ENCODE measurements around the gene ID3.

Gene ID3

GRCh38 chr1:23564529-23565122 is 5.3 kb upstream of the ID3 start:
- POLR2A ChIA-PET = interaction anchor here (0.6 kb wide), 1 partner anchor 12 kb away, joined by 3 read pairs; no protein-coding TSS in a partner anchor
- H3K27ac ChIP-seq (ENCODE audit: insufficient read depth in 1 of 2, low read depth in 1 of 2, low read length in 2 of 2, poor library complexity in 1 of 2, severe bottlenecking in 2 of 2) = no peak overlapping the region
- no peaks in the 10 kb centered on the region for H3K9me3 ChIP-seq (ENCODE audit: control extremely low read depth in 1 of 5, control insufficient read depth in 4 of 5, insufficient read depth in 2 of 5, low read depth in 1 of 5, low read length in 4 of 5)
- 93% methylated on average over 3 of the region's 10 CpGs for WGBS (ENCODE audit: insufficient coverage)
- H3K27me3 ChIP-seq (replicated peaks in 2 of 5; ENCODE audit: control insufficient read depth in 4 of 5, insufficient read depth in 5 of 5, low read length in 4 of 5) = peaks cover 0 to 94% (median 38%) of the 10 kb centered on the region in 5 experiments
- no peaks in the 10 kb centered on the region for H3K36me3 ChIP-seq (ENCODE audit: control insufficient read depth in 4 of 4, insufficient read depth in 4 of 4, low read length in 3 of 4)
- peaks cover 7 to 46% (median 34%) of the 10 kb centered on the region in 4 experiments for H3K4me1 ChIP-seq (ENCODE audit: control extremely low read depth in 1 of 4, control insufficient read depth in 4 of 4, insufficient read depth in 4 of 4, low read length in 3 of 4)
- DNase-seq = no peak
- CTCF ChIA-PET = interaction anchor here (1.2 to 1.6 kb wide), 2 partner anchors 9 to 12 kb away, joined by 6 to 7 read pairs; no protein-coding TSS in a partner anchor
- no peak overlapping the region for H3K4me3 ChIP-seq (ENCODE audit: control insufficient read depth in 1 of 7, extremely low read depth in 1 of 7, insufficient read depth in 4 of 7, low read depth in 2 of 7, low read length in 6 of 7)

GRCh38 chr1:23563755-23564374 is 4.6 kb upstream of the ID3 start:
- WGBS (ENCODE audit: insufficient coverage) = 94% methylated on average over 3 of the region's 3 CpGs
- peaks cover 7 to 52% (median 40%) of the 10 kb centered on the region in 4 experiments for H3K4me1 ChIP-seq (ENCODE audit: control extremely low read depth in 1 of 4, control insufficient read depth in 4 of 4, insufficient read depth in 4 of 4, low read length in 3 of 4)
- H3K4me3 ChIP-seq (ENCODE audit: control insufficient read depth in 1 of 7, extremely low read depth in 1 of 7, insufficient read depth in 4 of 7, low read depth in 2 of 7, low read length in 6 of 7) = no peak overlapping the region
- H3K36me3 ChIP-seq (ENCODE audit: control insufficient read depth in 4 of 4, insufficient read depth in 4 of 4, low read length in 3 of 4) = no peaks in the 10 kb centered on the region
- no peaks in the 10 kb centered on the region for H3K9me3 ChIP-seq (ENCODE audit: control extremely low read depth in 1 of 5, control insufficient read depth in 4 of 5, insufficient read depth in 2 of 5, low read depth in 1 of 5, low read length in 4 of 5)
- no peak for DNase-seq
- ChIA-PET CTCF (interaction anchor here (1.2 to 25.1 kb wide), 3 partner anchors 8 to 70 kb away, joined by 6 to 405 read pairs (median 7); no protein-coding TSS in a partner anchor), POLR2A (interaction anchor here (0.6 kb wide), 1 partner anchor 11 kb away, joined by 3 read pairs; no protein-coding TSS in a partner anchor)
- H3K27me3 ChIP-seq (replicated peaks in 2 of 5; ENCODE audit: control insufficient read depth in 4 of 5, insufficient read depth in 5 of 5, low read length in 4 of 5) = peaks cover 0 to 91% (median 31%) of the 10 kb centered on the region in 5 experiments
- no peak overlapping the region for H3K27ac ChIP-seq (ENCODE audit: insufficient read depth in 1 of 2, low read depth in 1 of 2, low read length in 2 of 2, poor library complexity in 1 of 2, severe bottlenecking in 2 of 2)

DNA sequence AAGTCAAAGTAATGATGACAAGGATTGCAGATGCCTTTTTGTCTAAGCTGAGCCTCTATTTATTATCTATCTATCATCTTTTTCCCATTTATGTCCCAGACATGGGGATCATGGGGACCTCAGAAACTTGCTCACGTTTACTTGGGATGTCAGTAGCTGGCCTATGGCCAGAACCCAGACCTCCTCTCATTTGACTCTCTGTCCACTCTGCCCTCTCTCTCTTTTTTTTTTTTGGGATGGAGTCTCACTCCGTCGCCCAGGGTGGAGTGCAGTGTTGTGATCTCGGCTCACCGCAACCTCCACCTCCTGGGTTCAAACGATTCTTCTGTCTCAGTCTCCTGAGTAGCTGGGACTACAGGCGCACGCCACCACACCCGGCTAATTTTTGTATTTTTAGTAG is 3.7 kb upstream of the ID3 start:
- WGBS (ENCODE audit: insufficient coverage) = 55% methylated on average over 1 of the region's 9 CpGs
- peaks cover 7 to 54% (median 43%) of the 10 kb centered on the region in 4 experiments for H3K4me1 ChIP-seq (ENCODE audit: control extremely low read depth in 1 of 4, control insufficient read depth in 4 of 4, insufficient read depth in 4 of 4, low read length in 3 of 4)
- no peak for DNase-seq
- no peak overlapping the region for H3K27ac ChIP-seq (ENCODE audit: insufficient read depth in 1 of 2, low read depth in 1 of 2, low read length in 2 of 2, poor library complexity in 1 of 2, severe bottlenecking in 2 of 2)
- ChIA-PET POLR2A (no interaction called here), CTCF (interaction anchor here (0.6 to 25.1 kb wide), 4 partner anchors 13 to 71 kb away, joined by 3 to 405 read pairs (median 4); no protein-coding TSS in a partner anchor)
- H3K36me3 ChIP-seq (ENCODE audit: control insufficient read depth in 4 of 4, insufficient read depth in 4 of 4, low read length in 3 of 4) = no peaks in the 10 kb centered on the region
- no peaks in the 10 kb centered on the region for H3K9me3 ChIP-seq (ENCODE audit: control extremely low read depth in 1 of 5, control insufficient read depth in 4 of 5, insufficient read depth in 2 of 5, low read depth in 1 of 5, low read length in 4 of 5)
- peaks cover 0 to 91% (median 30%) of the 10 kb centered on the region in 5 experiments for H3K27me3 ChIP-seq (replicated peaks in 2 of 5; ENCODE audit: control insufficient read depth in 4 of 5, insufficient read depth in 5 of 5, low read length in 4 of 5)
- H3K4me3 ChIP-seq (ENCODE audit: control insufficient read depth in 1 of 7, extremely low read depth in 1 of 7, insufficient read depth in 4 of 7, low read depth in 2 of 7, low read length in 6 of 7) = no peak overlapping the region

GRCh38 chr1:23562137-23562876 is 3.0 kb upstream of the ID3 start:
- CTCF ChIA-PET = interaction anchor here (0.5 to 25.1 kb wide), 5 partner anchors 13 to 71 kb away, joined by 3 to 405 read pairs (median 3); no protein-coding TSS in a partner anchor
- DNase-seq = peak; percentile 84 to 97 (median 90)
- peaks cover 7 to 51% (median 41%) of the 10 kb centered on the region in 4 experiments for H3K4me1 ChIP-seq (ENCODE audit: control extremely low read depth in 1 of 4, control insufficient read depth in 4 of 4, insufficient read depth in 4 of 4, low read length in 3 of 4)

DNA sequence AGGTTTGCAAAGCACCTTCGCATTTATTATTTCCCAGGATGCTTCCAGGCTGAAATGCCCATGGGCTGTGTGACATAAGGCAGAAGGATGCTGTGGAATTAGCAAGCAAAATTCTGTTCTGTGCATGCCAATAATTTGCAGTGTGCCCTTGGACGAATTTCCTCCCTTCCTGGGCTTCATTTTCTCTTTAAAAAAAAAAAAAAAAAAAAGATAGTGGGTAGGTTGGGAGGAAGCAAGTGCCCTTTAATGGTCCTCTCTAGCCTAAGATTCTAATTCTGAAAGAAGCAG is 2.5 kb upstream of the ID3 start:
- peaks cover 0 to 92% (median 35%) of the 10 kb centered on the region in 5 experiments for H3K27me3 ChIP-seq (replicated peaks in 2 of 5; ENCODE audit: control insufficient read depth in 4 of 5, insufficient read depth in 5 of 5, low read length in 4 of 5)
- peak overlapping the region; percentile 6 to 69 for H3K27ac ChIP-seq (ENCODE audit: insufficient read depth in 1 of 2, low read depth in 1 of 2, low read length in 2 of 2, poor library complexity in 1 of 2, severe bottlenecking in 2 of 2)
- H3K4me3 ChIP-seq (ENCODE audit: control insufficient read depth in 1 of 7, extremely low read depth in 1 of 7, insufficient read depth in 4 of 7, low read depth in 2 of 7, low read length in 6 of 7) = no peak overlapping the region
- no CpG with 5 or more reads among the region's 2 CpGs for WGBS (ENCODE audit: insufficient coverage)
- DNase-seq = no peak
- ChIA-PET CTCF (interaction anchor here (0.5 to 25.1 kb wide), 3 partner anchors 18 to 72 kb away, joined by 3 to 405 read pairs (median 4); no protein-coding TSS in a partner anchor), POLR2A (no interaction called here)
- H3K36me3 ChIP-seq (ENCODE audit: control insufficient read depth in 4 of 4, insufficient read depth in 4 of 4, low read length in 3 of 4) = no peaks in the 10 kb centered on the region
- H3K9me3 ChIP-seq (ENCODE audit: control extremely low read depth in 1 of 5, control insufficient read depth in 4 of 5, insufficient read depth in 2 of 5, low read depth in 1 of 5, low read length in 4 of 5) = no peaks in the 10 kb centered on the region
- H3K4me1 ChIP-seq (ENCODE audit: control extremely low read depth in 1 of 4, control insufficient read depth in 4 of 4, insufficient read depth in 4 of 4, low read length in 3 of 4) = peaks cover 7 to 46% (median 39%) of the 10 kb centered on the region in 4 experiments

More at GRCh38 chr1:23562137-23562876, 3.0 kb upstream of the ID3 start:
- no peaks in the 10 kb centered on the region for H3K36me3 ChIP-seq (ENCODE audit: control insufficient read depth in 4 of 4, insufficient read depth in 4 of 4, low read length in 3 of 4)
- H3K4me3 ChIP-seq (ENCODE audit: control insufficient read depth in 1 of 7, extremely low read depth in 1 of 7, insufficient read depth in 4 of 7, low read depth in 2 of 7, low read length in 6 of 7) = no peak overlapping the region
- 4% methylated on average over 11 of the region's 19 CpGs for WGBS (ENCODE audit: insufficient coverage)
- POLR2A ChIA-PET = interaction anchor here (0.7 kb wide), 1 partner anchor 1671 kb away, joined by 3 read pairs; no protein-coding TSS in a partner anchor
- H3K9me3 ChIP-seq (ENCODE audit: control extremely low read depth in 1 of 5, control insufficient read depth in 4 of 5, insufficient read depth in 2 of 5, low read depth in 1 of 5, low read length in 4 of 5) = no peaks in the 10 kb centered on the region
- peak overlapping the region; percentile 6 to 69 for H3K27ac ChIP-seq (ENCODE audit: insufficient read depth in 1 of 2, low read depth in 1 of 2, low read length in 2 of 2, poor library complexity in 1 of 2, severe bottlenecking in 2 of 2)
- peaks cover 0 to 92% (median 33%) of the 10 kb centered on the region in 5 experiments for H3K27me3 ChIP-seq (replicated peaks in 2 of 5; ENCODE audit: control insufficient read depth in 4 of 5, insufficient read depth in 5 of 5, low read length in 4 of 5)

GRCh38 chr1:23561076-23561812 is 1.9 kb upstream of the ID3 start:
- ChIA-PET POLR2A (no interaction called here), CTCF (interaction anchor here (0.5 to 25.1 kb wide), 3 partner anchors 17 to 72 kb away, joined by 3 to 405 read pairs (median 4); no protein-coding TSS in a partner anchor)
- Histone ChIP-seq H3K36me3 (ENCODE audit: control insufficient read depth in 4 of 4, insufficient read depth in 4 of 4, low read length in 3 of 4) (no peaks in the 10 kb centered on the region), H3K4me1 (ENCODE audit: control extremely low read depth in 1 of 4, control insufficient read depth in 4 of 4, insufficient read depth in 4 of 4, low read length in 3 of 4) (peaks cover 7 to 46% (median 39%) of the 10 kb centered on the region in 4 experiments), H3K9me3 (ENCODE audit: control extremely low read depth in 1 of 5, control insufficient read depth in 4 of 5, insufficient read depth in 2 of 5, low read depth in 1 of 5, low read length in 4 of 5) (no peaks in the 10 kb centered on the region), H3K4me3 (ENCODE audit: control insufficient read depth in 1 of 7, extremely low read depth in 1 of 7, insufficient read depth in 4 of 7, low read depth in 2 of 7, low read length in 6 of 7) (no peak overlapping the region), H3K27me3 (replicated peaks in 2 of 5; ENCODE audit: control insufficient read depth in 4 of 5, insufficient read depth in 5 of 5, low read length in 4 of 5) (peaks cover 0 to 92% (median 35%) of the 10 kb centered on the region in 5 experiments), H3K27ac (ENCODE audit: insufficient read depth in 1 of 2, low read depth in 1 of 2, low read length in 2 of 2, poor library complexity in 1 of 2, severe bottlenecking in 2 of 2) (no peak overlapping the region)
- DNase-seq = no peak
- WGBS (ENCODE audit: insufficient coverage) = 18% methylated on average over 5 of the region's 6 CpGs

Measured in common myeloid progenitor, CD34-positive (primary cell).